Measurements from ENCODE around the gene ABI1. TPM values are rescaled to one million over a fixed set of nuclear protein-coding genes. Genes with fewer than 3 reads are reported as not detected.

Gene ABI1
- total and polyA plus RNA-seq, 4 donors, result 25.1 to 70.2 (median 45.3) TPM

DNA sequence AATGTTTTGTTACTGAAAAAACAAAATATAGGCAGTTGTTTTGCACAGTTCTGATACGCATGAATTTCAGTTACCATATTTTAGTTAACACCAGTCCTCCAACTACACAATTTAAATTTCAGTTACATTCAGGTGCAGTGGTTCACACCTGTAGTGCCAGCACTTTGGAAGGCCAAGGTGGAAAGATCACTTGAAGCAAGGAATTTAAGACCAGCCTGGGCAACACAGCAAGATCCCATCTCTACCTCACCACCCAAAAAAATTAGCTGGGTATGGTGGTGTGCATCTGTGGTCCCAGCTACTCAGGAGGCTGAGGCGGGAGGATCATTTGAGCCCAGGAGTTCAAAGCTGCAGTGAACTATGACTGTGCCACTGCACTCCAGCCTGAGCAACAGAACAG, 45.3 kb downstream of the ABI1 start:
- no peaks in the 10 kb centered on the region for H3K36me3 ChIP-seq (ENCODE audit: control insufficient read depth in 4 of 4, insufficient read depth in 4 of 4, low read length in 4 of 4)
- no peak for ATAC-seq (ENCODE audit: insufficient read depth, low FRiP score)
- no peak overlapping the region for H3K9ac ChIP-seq (ENCODE audit: insufficient read depth in 1 of 2, low read length in 2 of 2)
- H3K27me3 ChIP-seq (ENCODE audit: control insufficient read depth in 3 of 3, insufficient read depth in 3 of 3, low read length in 2 of 3), result no peaks in the 10 kb centered on the region
- no peak overlapping the region for H3K4me3 ChIP-seq
- no peak overlapping the region for H3K27ac ChIP-seq (ENCODE audit: low read depth in 1 of 2, low read length in 1 of 2)
- peaks cover 0 to 2% (median 0%) of the 10 kb centered on the region in 5 donors for H3K4me1 ChIP-seq (ENCODE audit: control insufficient read depth in 5 of 5, insufficient read depth in 5 of 5, low read length in 5 of 5)
- TF ChIP-seq, protein P1, sequence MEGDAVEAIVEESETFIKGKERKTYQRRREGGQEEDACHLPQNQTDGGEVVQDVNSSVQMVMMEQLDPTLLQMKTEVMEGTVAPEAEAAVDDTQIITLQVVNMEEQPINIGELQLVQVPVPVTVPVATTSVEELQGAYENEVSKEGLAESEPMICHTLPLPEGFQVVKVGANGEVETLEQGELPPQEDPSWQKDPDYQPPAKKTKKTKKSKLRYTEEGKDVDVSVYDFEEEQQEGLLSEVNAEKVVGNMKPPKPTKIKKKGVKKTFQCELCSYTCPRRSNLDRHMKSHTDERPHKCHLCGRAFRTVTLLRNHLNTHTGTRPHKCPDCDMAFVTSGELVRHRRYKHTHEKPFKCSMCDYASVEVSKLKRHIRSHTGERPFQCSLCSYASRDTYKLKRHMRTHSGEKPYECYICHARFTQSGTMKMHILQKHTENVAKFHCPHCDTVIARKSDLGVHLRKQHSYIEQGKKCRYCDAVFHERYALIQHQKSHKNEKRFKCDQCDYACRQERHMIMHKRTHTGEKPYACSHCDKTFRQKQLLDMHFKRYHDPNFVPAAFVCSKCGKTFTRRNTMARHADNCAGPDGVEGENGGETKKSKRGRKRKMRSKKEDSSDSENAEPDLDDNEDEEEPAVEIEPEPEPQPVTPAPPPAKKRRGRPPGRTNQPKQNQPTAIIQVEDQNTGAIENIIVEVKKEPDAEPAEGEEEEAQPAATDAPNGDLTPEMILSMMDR (IDR thresholded peaks at IDR 0.05; ENCODE audit: control extremely low read depth, extremely low read depth), result no peak
- 98 to 99% methylated on average over 2 of the region's 2 CpGs for WGBS, 2 donors
- no peaks in the 10 kb centered on the region for H3K9me3 ChIP-seq (ENCODE audit: control insufficient read depth in 4 of 4, insufficient read depth in 3 of 4, low read length in 3 of 4)
- DNase-seq, result no peak

DNA sequence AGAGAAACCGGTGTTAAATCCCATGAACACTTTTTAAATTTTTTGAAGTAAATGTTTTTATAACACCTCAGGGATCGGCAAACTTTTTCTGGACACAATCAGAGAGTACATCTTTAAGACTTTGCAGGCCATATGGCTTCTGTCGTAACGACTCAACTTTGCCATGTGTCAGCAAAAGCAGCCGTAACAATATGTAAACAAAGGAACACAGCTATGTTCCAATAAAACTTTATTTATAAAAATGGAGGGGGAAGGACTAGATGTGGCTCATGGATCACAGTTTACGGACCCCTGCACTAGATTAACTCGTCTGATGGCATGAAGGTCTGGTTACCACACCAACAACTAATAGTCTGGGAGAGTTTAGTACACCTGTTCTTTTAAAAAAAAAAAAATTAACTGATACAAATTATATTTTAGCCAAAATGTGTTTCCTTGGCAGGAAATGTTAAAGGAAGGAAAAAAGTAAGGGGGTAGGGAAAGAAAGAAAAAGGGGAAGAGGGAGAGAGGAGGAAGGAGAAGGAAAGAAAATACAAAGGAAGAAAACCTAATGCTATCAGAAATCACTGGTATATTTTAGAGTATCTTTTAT, 50.2 kb downstream of the ABI1 start:
- DNase-seq (no peak), ATAC-seq (ENCODE audit: insufficient read depth, low FRiP score) (no peak)
- no peak overlapping the region for H3K27ac ChIP-seq (ENCODE audit: low read depth in 1 of 2, low read length in 1 of 2)
- H3K9ac ChIP-seq (ENCODE audit: insufficient read depth in 1 of 2, low read length in 2 of 2), result no peak overlapping the region
- no peaks in the 10 kb centered on the region for H3K27me3 ChIP-seq (ENCODE audit: control insufficient read depth in 3 of 3, insufficient read depth in 3 of 3, low read length in 2 of 3)
- TF ChIP-seq, protein P1 (IDR thresholded peaks at IDR 0.05; ENCODE audit: control extremely low read depth, extremely low read depth), result no peak
- H3K4me3 ChIP-seq, result no peak overlapping the region
- no peaks in the 10 kb centered on the region for H3K9me3 ChIP-seq (ENCODE audit: control insufficient read depth in 4 of 4, insufficient read depth in 3 of 4, low read length in 3 of 4)
- H3K4me1 ChIP-seq (ENCODE audit: control insufficient read depth in 5 of 5, insufficient read depth in 5 of 5, low read length in 5 of 5), result peaks cover 0 to 2% (median 0%) of the 10 kb centered on the region in 5 donors
- H3K36me3 ChIP-seq (ENCODE audit: control insufficient read depth in 4 of 4, insufficient read depth in 4 of 4, low read length in 4 of 4), result no peaks in the 10 kb centered on the region
- 84 to 86% methylated on average over 7 of the region's 7 CpGs for WGBS, 2 donors

DNA sequence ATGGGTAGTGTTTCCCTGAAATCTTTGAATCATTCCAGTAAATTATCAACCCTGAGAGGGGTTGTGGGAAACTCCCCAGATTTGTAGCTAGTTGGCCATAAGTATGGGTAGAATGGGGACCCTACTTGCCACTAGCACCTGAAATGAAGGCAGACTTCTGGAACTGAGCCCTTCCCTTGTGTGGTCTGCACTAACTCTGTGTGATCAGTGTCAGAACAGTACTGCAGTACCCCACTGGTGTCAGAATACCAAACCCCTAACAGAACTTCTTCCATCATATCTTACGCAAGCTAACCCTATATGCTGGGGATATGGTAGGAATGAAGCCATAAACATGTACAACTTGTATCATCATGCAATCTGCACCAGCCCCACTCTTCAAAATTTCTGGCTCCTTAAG, 50.8 kb downstream of the ABI1 start:
- H3K9me3 ChIP-seq (ENCODE audit: control insufficient read depth in 4 of 4, insufficient read depth in 3 of 4, low read length in 3 of 4), result no peaks in the 10 kb centered on the region
- H3K27ac ChIP-seq (ENCODE audit: low read depth in 1 of 2, low read length in 1 of 2), result no peak overlapping the region
- H3K9ac ChIP-seq (ENCODE audit: insufficient read depth in 1 of 2, low read length in 2 of 2), result no peak overlapping the region
- TF ChIP-seq, protein P1 (IDR thresholded peaks at IDR 0.05; ENCODE audit: control extremely low read depth, extremely low read depth), result no peak
- no peak overlapping the region for H3K4me3 ChIP-seq
- peaks cover 0 to 2% (median 0%) of the 10 kb centered on the region in 5 donors for H3K4me1 ChIP-seq (ENCODE audit: control insufficient read depth in 5 of 5, insufficient read depth in 5 of 5, low read length in 5 of 5)
- 100% methylated on average over 1 of the region's 1 CpG for WGBS, 2 donors
- H3K27me3 ChIP-seq (ENCODE audit: control insufficient read depth in 3 of 3, insufficient read depth in 3 of 3, low read length in 2 of 3), result no peaks in the 10 kb centered on the region
- DNase-seq, result no peak
- ATAC-seq (ENCODE audit: insufficient read depth, low FRiP score), result no peak
- no peaks in the 10 kb centered on the region for H3K36me3 ChIP-seq (ENCODE audit: control insufficient read depth in 4 of 4, insufficient read depth in 4 of 4, low read length in 4 of 4)

DNA sequence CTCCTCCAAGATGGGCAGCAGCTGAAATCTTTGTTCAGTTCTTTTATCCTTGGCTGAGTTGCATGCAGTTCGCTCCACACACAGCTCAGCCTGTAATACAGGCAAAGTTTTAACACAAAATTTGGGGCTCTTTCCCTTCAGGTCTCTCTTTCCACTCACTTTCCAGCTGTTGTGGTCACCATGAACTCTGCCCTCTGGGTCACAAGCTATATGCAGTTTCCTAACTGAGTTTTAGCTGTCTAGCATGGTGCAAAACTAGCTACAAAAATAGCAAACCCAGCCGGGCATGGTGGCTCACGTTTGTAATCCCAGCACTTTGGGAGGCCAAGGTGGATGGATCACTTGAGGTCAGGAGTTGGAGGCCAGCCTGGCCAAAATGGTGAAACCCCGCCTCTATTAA, 53.2 kb downstream of the ABI1 start:
- TF ChIP-seq, protein P1 (IDR thresholded peaks at IDR 0.05; ENCODE audit: control extremely low read depth, extremely low read depth), result no peak
- ATAC-seq (ENCODE audit: insufficient read depth, low FRiP score), result no peak
- H3K27me3 ChIP-seq (ENCODE audit: control insufficient read depth in 3 of 3, insufficient read depth in 3 of 3, low read length in 2 of 3), result no peaks in the 10 kb centered on the region
- H3K9ac ChIP-seq (ENCODE audit: insufficient read depth in 1 of 2, low read length in 2 of 2), result no peak overlapping the region
- DNase-seq, result no peak
- H3K4me3 ChIP-seq, result no peak overlapping the region
- peaks cover 0 to 8% (median 0%) of the 10 kb centered on the region in 5 donors for H3K4me1 ChIP-seq (ENCODE audit: control insufficient read depth in 5 of 5, insufficient read depth in 5 of 5, low read length in 5 of 5)
- H3K9me3 ChIP-seq (ENCODE audit: control insufficient read depth in 4 of 4, insufficient read depth in 3 of 4, low read length in 3 of 4), result no peaks in the 10 kb centered on the region
- no peaks in the 10 kb centered on the region for H3K36me3 ChIP-seq (ENCODE audit: control insufficient read depth in 4 of 4, insufficient read depth in 4 of 4, low read length in 4 of 4)
- WGBS, 2 donors, result 88 to 91% methylated on average over 4 of the region's 4 CpGs
- no peak overlapping the region for H3K27ac ChIP-seq (ENCODE audit: low read depth in 1 of 2, low read length in 1 of 2)

Data from lung (tissue), 12 donors.